Activated T-cell treated with anti-CD3 and anti-CD28 coated beads, Interleukin-2, amount 50 U/mL, for 4 hours (primary cell): ENCODE measurements around the gene ZP2. TPM values are rescaled to one million over a fixed set of nuclear protein-coding genes. Genes with fewer than 3 reads are reported as not detected.
"Not testable (repeated sequence)": the region's sequence is repeated elsewhere in the genome, so short reads cannot be mapped to it uniquely, and the experiment has no call there.

Experiments
- ATAC-seq, 2 donors: fragments of 200-7000 bp; cut with Tn5 transposase; one replicate each; pipeline ENCODE4 v1.10.0; 2021
- DNase-seq: peaks from one replicate; pipeline ENCODE4 v3.0.0-alpha.2; 2020
- H3K27me3 Mint-ChIP-seq: one replicate; pipeline ENCODE4 v1.8.0; 2021; ENCODE audit warnings: low read depth, mixed read lengths
- H3K36me3 Mint-ChIP-seq: one replicate; pipeline ENCODE4 v1.8.0; 2022; ENCODE audit warnings: mixed read lengths; ENCODE audit not compliant: insufficient read depth
- H3K4me1 Mint-ChIP-seq: one replicate; pipeline ENCODE4 v1.8.0; 2021; ENCODE audit warnings: low read depth, mixed read lengths
- H3K4me3 Mint-ChIP-seq: one replicate; pipeline ENCODE4 v1.8.0; 2021; ENCODE audit warnings: mild to moderate bottlenecking, moderate library complexity, mixed read lengths
- H3K9me3 Mint-ChIP-seq: one replicate; pipeline ENCODE4 v1.8.0; 2021; ENCODE audit warnings: mixed read lengths
- total RNA-seq, 3 donors: library from RNA; stranded (reverse); gene quantifications; one replicate each; pipeline ENCODE4 v1.2.1, GENCODE V29; 2021

Gene ZP2
- not detected for total RNA-seq

DNA sequence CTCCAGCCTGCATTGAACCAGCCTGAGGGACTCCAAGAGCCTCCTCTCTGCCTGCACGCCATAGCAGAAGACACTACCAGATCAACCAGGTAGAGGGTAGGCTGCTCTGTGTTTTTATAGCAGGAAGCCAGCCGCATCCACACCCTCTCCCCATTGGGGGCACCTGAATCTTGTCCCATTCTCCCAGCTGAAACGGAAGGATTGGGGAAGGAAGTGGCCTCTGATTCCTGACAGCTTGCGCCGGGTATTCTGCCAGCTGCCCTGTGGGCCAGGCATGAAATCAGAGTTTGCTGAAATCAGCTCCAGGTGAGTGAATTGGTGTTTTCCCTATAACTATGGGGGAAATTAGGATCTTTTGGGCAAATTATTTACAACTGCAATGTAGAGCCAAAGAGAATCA, at the start of gene ZP2:
Gene ZP2, minus strand, starts transcription at position 89 of the 400 bp plus-strand sequence. Its CDS starts 27 bp downstream, at position 62.
- Mint-ChIP-seq H3K9me3 (no peaks in the 10 kb centered on the region), H3K36me3 (no peaks in the 10 kb centered on the region), H3K4me1 (no peaks in the 10 kb centered on the region), H3K27me3 (peaks cover 10% of the 10 kb centered on the region), H3K4me3 (no peak within 1 kb of the TSS)
- ATAC-seq (no peak), DNase-seq (no peak)

GRCh38 chr16:21257284-21257683, 45.9 kb upstream of the ZP2 start:
- peaks cover 14% of the 10 kb centered on the region for H3K27me3 Mint-ChIP-seq
- DNase-seq: no peak
- no peaks in the 10 kb centered on the region for H3K36me3 Mint-ChIP-seq
- no peaks in the 10 kb centered on the region for H3K9me3 Mint-ChIP-seq
- no peak overlapping the region for H3K4me3 Mint-ChIP-seq
- H3K4me1 Mint-ChIP-seq: no peaks in the 10 kb centered on the region
- ATAC-seq: no peak

GRCh38 chr16:21256636-21257035, 45.3 kb upstream of the ZP2 start:
- Mint-ChIP-seq H3K4me1 (no peaks in the 10 kb centered on the region), H3K9me3 (no peaks in the 10 kb centered on the region), H3K36me3 (no peaks in the 10 kb centered on the region), H3K27me3 (peaks cover 14% of the 10 kb centered on the region), H3K4me3 (no peak overlapping the region)
- no peak for ATAC-seq
- no peak for DNase-seq

DNA sequence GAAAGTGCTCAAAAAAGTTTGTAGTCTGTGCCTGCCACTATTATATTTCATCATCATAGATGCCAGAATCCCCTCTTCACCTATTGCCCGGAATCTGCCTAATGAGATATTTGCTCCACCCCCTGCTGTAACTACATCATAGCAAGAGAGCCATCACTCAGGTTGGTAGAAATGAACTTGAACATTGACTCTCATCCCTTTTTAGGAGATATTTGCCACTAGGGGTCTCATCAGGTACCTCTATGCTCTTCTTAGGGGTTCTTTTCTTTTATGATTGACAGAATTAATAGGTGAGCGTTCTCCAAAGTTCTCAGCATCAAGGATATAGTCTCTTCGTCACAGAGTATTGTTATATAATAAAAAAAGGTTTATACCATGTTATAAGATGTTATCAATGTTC, 42.1 kb upstream of the ZP2 start:
- Mint-ChIP-seq H3K4me3 (no peak overlapping the region), H3K9me3 (no peaks in the 10 kb centered on the region), H3K4me1 (no peaks in the 10 kb centered on the region), H3K27me3 (peaks cover 25% of the 10 kb centered on the region), H3K36me3 (no peaks in the 10 kb centered on the region)
- ATAC-seq (no peak), DNase-seq (no peak)

GRCh38 chr16:21250072-21250923, 38.9 kb upstream of the ZP2 start:
- ATAC-seq: no peak

DNA sequence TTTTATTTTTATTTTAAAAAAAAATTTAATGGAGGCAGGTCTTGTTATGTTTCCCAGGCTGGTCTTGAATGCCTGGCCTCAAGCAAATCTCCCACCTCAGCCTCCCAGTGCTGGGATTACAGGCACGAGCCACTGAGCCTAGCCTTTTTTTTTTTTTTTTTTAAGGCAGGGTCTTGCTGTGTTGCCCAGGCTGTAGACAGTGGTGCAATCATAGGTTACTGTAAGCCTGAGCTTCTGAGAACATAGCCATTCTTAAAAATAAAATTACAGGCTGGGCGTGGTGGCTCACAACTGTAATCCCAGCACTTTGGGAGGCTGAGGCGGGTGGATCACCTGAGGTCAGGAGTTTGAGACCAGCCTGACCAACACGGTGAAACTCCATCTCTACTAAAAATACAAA, 36.8 kb upstream of the ZP2 start:
- H3K4me1 Mint-ChIP-seq, DNase-seq: not testable (repeated sequence)

More at GRCh38 chr16:21250072-21250923, 38.9 kb upstream of the ZP2 start:
- peaks cover 24% of the 10 kb centered on the region for H3K27me3 Mint-ChIP-seq
- H3K4me3 Mint-ChIP-seq: no peak overlapping the region
- no peaks in the 10 kb centered on the region for H3K4me1 Mint-ChIP-seq
- H3K36me3 Mint-ChIP-seq: no peaks in the 10 kb centered on the region
- DNase-seq: no peak
- no peaks in the 10 kb centered on the region for H3K9me3 Mint-ChIP-seq

GRCh38 chr16:21244518-21245215, 33.3 kb upstream of the ZP2 start:
- H3K4me3 Mint-ChIP-seq: no peak overlapping the region
- no peak for ATAC-seq

More for the DNA sequence above, 36.8 kb upstream of the ZP2 start:
- not testable (repeated sequence) for ATAC-seq, H3K4me3 Mint-ChIP-seq, H3K9me3 Mint-ChIP-seq, H3K36me3 Mint-ChIP-seq
- peaks cover 26% of the 10 kb centered on the region for H3K27me3 Mint-ChIP-seq

GRCh38 chr16:21242756-21243155, 31.4 kb upstream of the ZP2 start:
- H3K27me3 Mint-ChIP-seq: peaks cover 19% of the 10 kb centered on the region
- H3K4me1 Mint-ChIP-seq: no peaks in the 10 kb centered on the region
- no peak overlapping the region for H3K4me3 Mint-ChIP-seq
- H3K9me3 Mint-ChIP-seq: no peaks in the 10 kb centered on the region
- no peak for ATAC-seq
- DNase-seq: no peak
- H3K36me3 Mint-ChIP-seq: no peaks in the 10 kb centered on the region

More at GRCh38 chr16:21244518-21245215, 33.3 kb upstream of the ZP2 start:
- DNase-seq: no peak
- Mint-ChIP-seq H3K36me3 (no peaks in the 10 kb centered on the region), H3K9me3 (no peaks in the 10 kb centered on the region), H3K4me1 (no peaks in the 10 kb centered on the region), H3K27me3 (peaks cover 20% of the 10 kb centered on the region)

DNA sequence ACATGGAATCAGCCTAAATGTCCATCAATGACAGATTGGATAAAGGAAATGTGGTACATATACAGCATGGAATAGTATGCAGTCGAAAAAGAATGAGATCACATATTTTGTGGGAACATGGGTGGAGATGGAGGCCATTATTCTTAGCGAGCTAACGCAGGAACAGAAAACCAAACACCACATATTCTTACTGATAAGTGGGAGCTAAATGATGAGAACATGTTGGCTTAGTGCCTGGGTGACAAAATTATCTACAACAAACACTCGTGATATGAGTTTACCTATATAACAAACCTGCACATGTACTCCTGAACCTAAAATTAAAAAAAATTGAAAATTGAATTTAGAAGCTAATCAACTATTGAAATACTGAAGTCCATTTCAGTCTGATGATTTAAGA, 28.3 kb upstream of the ZP2 start:
- no peak for DNase-seq
- Mint-ChIP-seq H3K27me3 (peaks cover 12% of the 10 kb centered on the region), H3K4me1 (no peaks in the 10 kb centered on the region), H3K4me3 (no peak overlapping the region), H3K36me3 (no peaks in the 10 kb centered on the region), H3K9me3 (no peaks in the 10 kb centered on the region)
- no peak for ATAC-seq

- Mint-ChIP-seq H3K4me1 (no peaks in the 10 kb centered on the region), H3K4me3 (no peak overlapping the region), H3K36me3 (no peaks in the 10 kb centered on the region), H3K9me3 (no peaks in the 10 kb centered on the region), H3K27me3 (peaks cover 22% of the 10 kb centered on the region)
- no peak for DNase-seq
- no peak for ATAC-seq
Observed at GRCh38 chr16:21236831-21237230, 25.5 kb upstream of the ZP2 start.

GRCh38 chr16:21235199-21235585, 23.8 kb upstream of the ZP2 start:
- Mint-ChIP-seq H3K36me3 (no peaks in the 10 kb centered on the region), H3K4me3 (no peak overlapping the region), H3K9me3 (no peaks in the 10 kb centered on the region), H3K4me1 (no peaks in the 10 kb centered on the region), H3K27me3 (peaks cover 31% of the 10 kb centered on the region)
- ATAC-seq (no peak), DNase-seq (no peak)

- no peak within 1 kb of the TSS for H3K4me3 Mint-ChIP-seq
- no peaks in the 10 kb centered on the region for H3K36me3 Mint-ChIP-seq
- ATAC-seq (no peak), DNase-seq (no peak)
- no peaks in the 10 kb centered on the region for H3K9me3 Mint-ChIP-seq
- no peaks in the 10 kb centered on the region for H3K4me1 Mint-ChIP-seq
- H3K27me3 Mint-ChIP-seq: peaks cover 35% of the 10 kb centered on the region
Observed at GRCh38 chr16:21233521-21234150, 22.3 kb upstream of the ZP2 start, which contains the start of gene ANKS4B. ANKS4B (plus strand) TSS chr16:21233699; CDS start chr16:21233738, 39 bp downstream.

GRCh38 chr16:21233045-21233520, 21.7 kb upstream of the ZP2 start:
- Mint-ChIP-seq H3K36me3 (no peaks in the 10 kb centered on the region), H3K27me3 (peaks cover 38% of the 10 kb centered on the region), H3K4me1 (no peaks in the 10 kb centered on the region), H3K9me3 (no peaks in the 10 kb centered on the region), H3K4me3 (no peak overlapping the region)
- DNase-seq (no peak), ATAC-seq (no peak)

DNA sequence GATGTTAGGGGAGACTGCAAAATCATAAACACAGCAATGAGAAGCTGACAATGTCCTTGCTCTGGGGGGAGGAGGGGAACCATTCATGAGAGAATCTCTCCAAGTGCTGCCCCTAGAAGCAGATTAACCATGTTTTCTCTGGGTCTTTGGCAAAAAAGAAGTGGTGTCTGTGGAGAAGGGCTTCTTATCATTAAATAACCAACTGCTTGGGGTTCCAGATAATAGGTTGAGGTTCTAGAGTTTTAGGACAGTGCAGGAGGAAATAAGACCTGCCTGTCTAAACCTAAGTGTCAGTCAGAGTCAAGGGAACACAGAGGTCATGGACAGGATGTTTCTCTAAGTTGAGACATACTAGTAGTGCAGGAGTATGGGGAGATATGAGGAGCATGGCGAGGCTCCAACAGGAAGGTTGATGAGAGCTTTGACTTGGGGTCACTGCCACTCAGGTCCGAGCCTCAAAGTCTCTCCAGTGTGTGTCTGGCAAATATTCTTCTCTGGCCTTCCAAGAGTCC, 17.0 kb upstream of the ZP2 start:
- no peaks in the 10 kb centered on the region for H3K9me3 Mint-ChIP-seq
- H3K36me3 Mint-ChIP-seq: no peaks in the 10 kb centered on the region
- ATAC-seq (no peak), DNase-seq (no peak)
- H3K4me1 Mint-ChIP-seq: peaks cover 2% of the 10 kb centered on the region
- peaks cover 44% of the 10 kb centered on the region for H3K27me3 Mint-ChIP-seq
- no peak overlapping the region for H3K4me3 Mint-ChIP-seq
